ENCODE data around the gene WDR82.

GRCh38 chr3:52248816-52249547, 29.5 kb downstream of the WDR82 start:
- TF ChIP-seq POLR2A (IDR thresholded peaks at IDR 0.05): no peak
- no peak for TF ChIP-seq CTCF (IDR thresholded peaks at IDR 0.05)
